Stimulated activated CD8-positive, alpha-beta memory T cell treated with anti-CD3 and anti-CD28 coated beads, Interleukin-4, amount 100 ng/mL, for 48 hours (primary cell): ENCODE results near the gene IZUMO3.
"Not testable (repeated sequence)": the region's sequence is repeated elsewhere in the genome, so short reads cannot be mapped to it uniquely, and the experiment has no call there.

Experiments used
- DNase-seq: peaks from one replicate; pipeline ENCODE4 v3.0.0-alpha.2; 2020

Gene IZUMO3, protein sequence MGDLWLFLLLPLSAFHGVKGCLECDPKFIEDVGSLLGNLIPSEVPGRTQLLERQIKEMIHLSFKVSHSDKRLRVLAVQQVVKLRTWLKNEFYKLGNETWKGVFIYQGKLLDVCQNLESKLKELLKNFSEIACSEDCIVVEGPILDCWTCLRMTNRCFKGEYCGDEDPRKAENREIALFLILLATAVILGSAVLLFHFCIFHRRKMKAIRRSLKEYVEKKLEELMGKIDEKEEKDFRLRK

GRCh38 chr9:24545847-24546522, at the start of gene IZUMO3:
Gene IZUMO3, minus strand, starts transcription at chr9:24545897. Its CDS starts 248 bp downstream, at chr9:24545649.
- no peak for DNase-seq

- no peak for DNase-seq
Observed at GRCh38 chr9:24594234-24594850, 48.6 kb upstream of the IZUMO3 start.

GRCh38 chr9:24590432-24590831, 44.7 kb upstream of the IZUMO3 start:
- no peak for DNase-seq

- DNase-seq = no peak
Observed at GRCh38 chr9:24587883-24588282, 42.2 kb upstream of the IZUMO3 start.

- no peak for DNase-seq
Observed at GRCh38 chr9:24582146-24583126, 36.7 kb upstream of the IZUMO3 start.

- not testable (repeated sequence) for DNase-seq
Observed at GRCh38 chr9:24580005-24580404, 34.3 kb upstream of the IZUMO3 start.

DNA sequence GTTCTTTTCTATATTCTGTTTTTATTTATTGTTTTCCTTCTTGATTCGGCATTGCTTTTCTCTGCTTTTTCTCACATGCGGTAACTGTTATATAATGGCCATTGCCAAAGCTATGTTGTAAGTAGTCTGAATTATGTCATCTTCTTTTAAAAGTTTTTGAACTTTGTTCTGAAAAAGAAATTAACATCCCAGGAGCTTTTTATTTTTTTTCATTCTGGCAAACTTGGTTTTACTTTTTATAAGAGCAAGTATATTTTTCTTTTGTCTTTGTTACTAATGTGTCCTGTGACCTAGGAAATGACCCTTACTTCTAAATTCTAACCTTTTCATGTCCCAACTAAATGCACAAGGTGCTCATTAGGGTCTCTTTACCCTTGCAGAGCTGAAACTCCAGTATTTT, 26.7 kb upstream of the IZUMO3 start:
- DNase-seq = no peak

DNA sequence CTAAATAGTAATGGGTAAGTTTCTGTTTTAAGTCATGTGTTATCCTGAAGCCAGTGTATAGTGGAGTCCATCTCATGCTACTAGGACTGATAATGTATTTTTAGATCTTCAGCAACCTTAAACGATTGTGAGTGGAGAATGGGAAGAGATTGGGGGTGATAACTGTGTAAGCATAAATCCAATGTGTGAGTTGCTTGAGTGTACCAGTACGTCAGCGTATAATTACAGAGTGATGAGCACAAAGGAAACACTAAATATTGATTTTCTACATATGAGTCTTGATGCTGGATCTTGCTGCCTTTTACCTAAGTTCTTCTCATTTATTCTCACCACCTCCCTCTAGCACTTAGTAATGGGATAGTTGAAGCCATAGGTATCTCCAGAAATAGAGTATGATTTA, 16.3 kb upstream of the IZUMO3 start:
- DNase-seq = no peak

GRCh38 chr9:24553183-24553552, 7.5 kb upstream of the IZUMO3 start:
- DNase-seq = no peak

GRCh38 chr9:24552526-24553182, 7.0 kb upstream of the IZUMO3 start:
- DNase-seq = no peak

DNA sequence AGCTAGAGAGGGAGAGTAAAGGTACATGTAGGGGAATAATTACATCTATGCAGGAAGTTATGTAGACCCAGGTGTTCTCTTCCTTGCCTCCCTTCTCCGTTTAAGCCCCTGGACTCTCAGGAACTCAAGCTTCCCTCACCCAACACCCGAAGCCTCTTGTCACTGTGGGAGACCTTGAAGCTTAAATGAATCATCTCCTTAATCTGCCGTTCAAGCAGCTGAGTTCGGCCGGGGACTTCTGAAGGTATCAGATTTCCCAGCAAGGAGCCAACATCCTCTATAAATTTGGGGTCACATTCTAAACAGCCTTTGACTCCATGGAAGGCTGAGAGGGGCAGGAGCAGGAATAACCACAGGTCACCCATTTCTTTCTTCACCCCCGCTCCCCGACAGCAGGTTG, 412 bp downstream of the IZUMO3 start:
- DNase-seq = no peak

GRCh38 chr9:24518545-24518944, 27.2 kb downstream of the IZUMO3 start:
- DNase-seq = no peak

DNA sequence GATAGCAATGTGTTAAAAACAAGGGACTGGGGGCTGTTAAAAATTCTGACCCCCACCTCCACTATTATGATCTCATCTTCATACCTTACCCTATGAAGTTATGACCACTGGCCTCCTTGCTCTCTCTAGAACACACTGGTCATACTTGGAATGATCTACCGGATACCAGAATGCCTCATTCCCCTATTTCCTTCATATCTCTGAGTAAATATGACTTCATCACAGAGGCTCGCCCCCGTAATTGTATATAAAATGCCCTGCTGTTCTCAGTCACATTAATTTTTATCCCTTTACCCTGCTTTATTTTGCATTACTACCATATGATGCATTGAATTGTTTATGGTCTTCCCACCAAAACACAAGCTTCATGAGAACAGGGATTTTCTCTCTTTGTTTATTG, 29.2 kb downstream of the IZUMO3 start:
- DNase-seq = no peak

GRCh38 chr9:24509850-24510249, 35.8 kb downstream of the IZUMO3 start:
- DNase-seq = no peak

DNA sequence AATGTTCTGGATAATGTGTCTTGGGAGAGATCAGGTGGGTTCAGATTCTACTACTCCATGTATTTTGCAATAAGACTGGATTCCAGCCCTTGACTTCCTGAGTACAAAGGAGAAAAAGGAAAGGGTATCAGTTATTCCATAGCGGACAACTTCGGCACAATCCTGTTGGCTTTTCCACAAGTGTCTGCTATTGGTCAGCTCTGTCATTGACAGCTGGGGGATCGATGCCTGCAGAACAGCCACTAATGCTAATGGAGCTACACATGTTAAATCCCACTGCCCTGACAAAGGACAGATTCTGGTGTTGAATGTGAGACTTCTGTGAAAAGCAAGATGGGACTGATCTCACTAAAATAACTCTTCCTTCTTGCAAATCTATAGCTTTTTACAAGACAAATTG, 41.2 kb downstream of the IZUMO3 start:
- DNase-seq = no peak

DNA sequence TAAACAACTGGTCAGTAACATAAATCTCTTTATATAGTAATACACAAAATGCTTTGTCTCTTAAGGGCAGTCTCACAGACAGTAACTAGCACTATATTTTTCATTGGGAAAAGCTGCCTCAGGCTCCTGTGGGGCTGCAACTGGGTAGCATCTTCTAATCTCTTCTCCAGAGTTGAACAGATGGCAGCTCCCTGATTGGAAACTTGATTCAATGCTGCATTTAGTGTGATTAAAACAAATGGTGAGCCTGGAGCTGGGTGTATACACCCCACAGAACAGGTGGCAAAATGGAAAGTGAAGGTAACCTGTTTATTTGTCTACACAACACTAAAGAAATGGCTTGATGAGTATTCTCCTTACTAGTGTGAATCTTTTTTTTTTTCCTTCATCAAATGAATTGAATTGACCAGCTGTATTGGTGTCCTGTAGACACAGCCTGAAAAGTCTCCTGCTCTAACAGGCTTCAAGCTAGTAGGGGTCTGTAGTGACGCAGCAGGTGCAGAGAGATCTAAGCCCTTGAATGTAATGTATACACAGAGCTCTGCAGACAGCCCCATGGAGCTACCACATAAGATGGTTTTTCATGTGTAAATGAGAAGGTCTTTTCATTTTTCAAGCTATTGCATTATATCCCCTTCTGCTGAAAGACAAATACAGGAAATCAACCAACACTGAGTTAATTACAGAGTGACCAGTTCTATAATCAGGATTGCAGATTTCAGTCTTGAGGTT, 43.3 kb downstream of the IZUMO3 start:
- no peak for DNase-seq

DNA sequence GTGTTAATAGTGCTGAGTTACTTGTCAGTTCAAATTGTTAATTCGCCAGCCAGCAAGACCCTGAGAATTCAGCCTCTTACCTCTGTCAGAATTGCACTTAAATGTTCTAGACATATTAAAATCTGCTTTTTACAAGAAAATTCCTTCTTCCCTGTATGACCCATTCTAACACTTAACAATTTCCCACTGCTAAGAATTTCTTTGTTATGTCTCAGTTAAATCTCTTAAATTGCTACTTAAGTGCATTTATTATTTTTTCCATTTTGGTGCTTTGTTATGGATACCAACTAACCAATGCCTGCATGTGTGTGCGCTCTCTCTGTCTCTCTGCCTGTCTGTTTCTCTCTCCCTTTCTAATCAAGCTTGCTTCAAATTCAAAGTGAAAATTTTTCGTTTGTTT, 44.9 kb downstream of the IZUMO3 start:
- no peak for DNase-seq

GRCh38 chr9:24498632-24499031, 47.1 kb downstream of the IZUMO3 start:
- no peak for DNase-seq

DNA sequence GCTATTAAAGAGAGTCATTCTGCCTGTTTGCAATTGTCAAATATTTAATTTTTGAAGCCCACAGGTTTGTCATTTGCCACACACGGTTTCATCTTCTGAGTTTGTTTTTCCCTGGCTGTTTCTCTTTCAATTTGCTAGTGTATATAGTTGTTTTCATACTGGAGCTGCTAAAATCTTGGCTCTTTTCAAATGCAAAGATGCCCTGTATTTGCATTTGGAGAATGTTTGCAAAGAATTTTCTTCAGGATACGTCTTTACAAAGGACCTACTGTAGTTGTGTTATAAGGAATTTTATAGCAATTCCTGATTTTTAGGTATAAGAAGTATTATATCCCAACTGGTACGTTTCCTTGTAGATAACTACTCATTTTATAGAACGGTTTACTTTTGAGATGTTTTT, 48.0 kb downstream of the IZUMO3 start:
- no peak for DNase-seq
